ENCODE results near the gene ELOA. TPM values are rescaled to one million over a fixed set of nuclear protein-coding genes. Genes with fewer than 3 reads are reported as not detected.

ELOA gene
- total and polyA plus RNA-seq, 2 of the 13 experiments (the other 11 are each of a cell fraction or from before 2014, with no cell fraction given) = 14.2 to 28.5 TPM

DNA sequence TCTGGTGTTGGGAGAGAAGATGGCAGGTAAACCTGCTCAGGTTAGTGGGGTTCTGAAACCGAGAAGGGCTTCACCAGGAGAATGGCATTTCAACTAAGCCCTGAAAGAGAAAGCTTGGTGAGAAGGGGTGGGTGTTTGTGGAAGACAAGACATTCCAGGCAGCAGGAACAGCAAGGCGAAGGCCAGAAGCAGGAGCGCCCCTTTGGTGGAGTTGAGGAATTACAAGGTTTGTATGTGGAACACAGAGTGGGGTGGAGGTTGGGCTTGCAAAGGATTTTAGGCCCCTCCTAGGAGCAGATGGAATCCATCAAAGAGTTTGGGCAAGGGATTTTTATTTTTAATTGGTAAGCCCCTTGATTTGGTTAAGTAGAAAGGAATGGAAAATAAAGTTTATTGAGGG lies 24.8 kb upstream of the ELOA start (continued):
- TF ChIP-seq, protein P1, sequence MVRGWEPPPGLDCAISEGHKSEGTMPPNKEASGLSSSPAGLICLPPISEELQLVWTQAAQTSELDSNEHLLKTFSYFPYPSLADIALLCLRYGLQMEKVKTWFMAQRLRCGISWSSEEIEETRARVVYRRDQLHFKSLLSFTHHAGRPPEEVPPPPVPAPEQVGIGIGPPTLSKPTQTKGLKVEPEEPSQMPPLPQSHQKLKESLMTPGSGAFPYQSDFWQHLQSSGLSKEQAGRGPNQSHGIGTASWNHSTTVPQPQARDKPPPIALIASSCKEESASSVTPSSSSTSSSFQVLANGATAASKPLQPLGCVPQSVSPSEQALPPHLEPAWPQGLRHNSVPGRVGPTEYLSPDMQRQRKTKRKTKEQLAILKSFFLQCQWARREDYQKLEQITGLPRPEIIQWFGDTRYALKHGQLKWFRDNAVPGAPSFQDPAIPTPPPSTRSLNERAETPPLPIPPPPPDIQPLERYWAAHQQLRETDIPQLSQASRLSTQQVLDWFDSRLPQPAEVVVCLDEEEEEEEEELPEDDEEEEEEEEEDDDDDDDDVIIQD (CRISPR knock-in tag; IDR thresholded peaks at IDR 0.05; ENCODE audit: low read depth) = peak; percentile 62; the same call in 1 of the 2 replicates
- TF ChIP-seq, protein P2, sequence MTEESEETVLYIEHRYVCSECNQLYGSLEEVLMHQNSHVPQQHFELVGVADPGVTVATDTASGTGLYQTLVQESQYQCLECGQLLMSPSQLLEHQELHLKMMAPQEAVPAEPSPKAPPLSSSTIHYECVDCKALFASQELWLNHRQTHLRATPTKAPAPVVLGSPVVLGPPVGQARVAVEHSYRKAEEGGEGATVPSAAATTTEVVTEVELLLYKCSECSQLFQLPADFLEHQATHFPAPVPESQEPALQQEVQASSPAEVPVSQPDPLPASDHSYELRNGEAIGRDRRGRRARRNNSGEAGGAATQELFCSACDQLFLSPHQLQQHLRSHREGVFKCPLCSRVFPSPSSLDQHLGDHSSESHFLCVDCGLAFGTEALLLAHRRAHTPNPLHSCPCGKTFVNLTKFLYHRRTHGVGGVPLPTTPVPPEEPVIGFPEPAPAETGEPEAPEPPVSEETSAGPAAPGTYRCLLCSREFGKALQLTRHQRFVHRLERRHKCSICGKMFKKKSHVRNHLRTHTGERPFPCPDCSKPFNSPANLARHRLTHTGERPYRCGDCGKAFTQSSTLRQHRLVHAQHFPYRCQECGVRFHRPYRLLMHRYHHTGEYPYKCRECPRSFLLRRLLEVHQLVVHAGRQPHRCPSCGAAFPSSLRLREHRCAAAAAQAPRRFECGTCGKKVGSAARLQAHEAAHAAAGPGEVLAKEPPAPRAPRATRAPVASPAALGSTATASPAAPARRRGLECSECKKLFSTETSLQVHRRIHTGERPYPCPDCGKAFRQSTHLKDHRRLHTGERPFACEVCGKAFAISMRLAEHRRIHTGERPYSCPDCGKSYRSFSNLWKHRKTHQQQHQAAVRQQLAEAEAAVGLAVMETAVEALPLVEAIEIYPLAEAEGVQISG (CRISPR knock-in tag; IDR thresholded peaks at IDR 0.05) = peak; percentile 71
- TF ChIP-seq ZNF432 (CRISPR knock-in tag; IDR thresholded peaks at IDR 0.05; ENCODE audit: borderline replicate concordance) (no peak), NFYB (CRISPR knock-in tag; IDR thresholded peaks at IDR 0.05) (no peak), XRCC5 (optimal IDR thresholded peaks at IDR 0.05; ENCODE audit: low read length) (peak; percentile 57), ZNF556 (CRISPR knock-in tag; IDR thresholded peaks at IDR 0.05; ENCODE audit: borderline replicate concordance) (no peak), TRIM24 (CRISPR knock-in tag; IDR thresholded peaks at IDR 0.05) (no peak), U2AF2 (IDR thresholded peaks at IDR 0.05; ENCODE audit: low read depth, low read length) (no peak), ZNF451 (CRISPR knock-in tag; IDR thresholded peaks at IDR 0.05) (no peak), STAG1 (CRISPR knock-in tag; IDR thresholded peaks at IDR 0.05) (peak; percentile 10; the same call in 1 of the 2 replicates)
- TF ChIP-seq, protein P3, sequence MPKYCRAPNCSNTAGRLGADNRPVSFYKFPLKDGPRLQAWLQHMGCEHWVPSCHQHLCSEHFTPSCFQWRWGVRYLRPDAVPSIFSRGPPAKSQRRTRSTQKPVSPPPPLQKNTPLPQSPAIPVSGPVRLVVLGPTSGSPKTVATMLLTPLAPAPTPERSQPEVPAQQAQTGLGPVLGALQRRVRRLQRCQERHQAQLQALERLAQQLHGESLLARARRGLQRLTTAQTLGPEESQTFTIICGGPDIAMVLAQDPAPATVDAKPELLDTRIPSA (CRISPR knock-in tag; IDR thresholded peaks at IDR 0.05; ENCODE audit: borderline replicate concordance) = no peak
